ENCODE data around the gene DEFB108B. TPM values are rescaled to one million over a fixed set of nuclear protein-coding genes. Genes with fewer than 3 reads are reported as not detected.
A peak's percentile ranks its signal among the peaks of the same experiment; 100 is the strongest.
"Not testable (repeated sequence)": the region's sequence is repeated elsewhere in the genome, so short reads cannot be mapped to it uniquely, and the experiment has no call there.

Gene DEFB108B
- not detected in 2 replicates for total RNA-seq (2014; rRNA removed; shearing (Covaris generic))

DNA sequence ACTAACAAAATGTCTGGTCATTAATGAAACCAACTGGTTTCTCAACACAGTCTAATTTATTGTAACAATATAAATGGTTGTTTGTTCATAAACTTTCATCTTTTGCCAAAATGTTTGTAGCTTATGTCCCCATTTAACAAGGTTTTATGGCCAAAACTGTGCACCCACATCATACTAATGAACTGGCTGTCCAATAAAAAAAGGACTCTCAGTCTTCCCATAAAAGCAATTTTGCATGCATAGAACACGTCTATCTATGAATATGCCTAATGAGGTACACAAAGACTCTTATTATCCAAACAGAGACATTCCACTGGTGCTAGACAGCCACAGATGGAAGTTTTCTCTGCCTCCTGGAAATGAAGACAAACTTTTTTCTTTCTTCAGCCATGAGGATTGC is at the start of gene DEFB108B:
Gene DEFB108B (plus strand): TSS at position 390 of the 400 bp plus-strand sequence. CDS start 0 bp downstream, at position 390.
- not testable (repeated sequence) for H3K27me3 ChIP-seq (ENCODE audit: control insufficient read depth, insufficient read depth, low read length); H3K36me3 ChIP-seq (replicated peaks; ENCODE audit: control insufficient read depth, insufficient read depth, low read length); H3K4me3 ChIP-seq (ENCODE audit: insufficient read depth, low read depth, low read length); DNase-seq

DNA sequence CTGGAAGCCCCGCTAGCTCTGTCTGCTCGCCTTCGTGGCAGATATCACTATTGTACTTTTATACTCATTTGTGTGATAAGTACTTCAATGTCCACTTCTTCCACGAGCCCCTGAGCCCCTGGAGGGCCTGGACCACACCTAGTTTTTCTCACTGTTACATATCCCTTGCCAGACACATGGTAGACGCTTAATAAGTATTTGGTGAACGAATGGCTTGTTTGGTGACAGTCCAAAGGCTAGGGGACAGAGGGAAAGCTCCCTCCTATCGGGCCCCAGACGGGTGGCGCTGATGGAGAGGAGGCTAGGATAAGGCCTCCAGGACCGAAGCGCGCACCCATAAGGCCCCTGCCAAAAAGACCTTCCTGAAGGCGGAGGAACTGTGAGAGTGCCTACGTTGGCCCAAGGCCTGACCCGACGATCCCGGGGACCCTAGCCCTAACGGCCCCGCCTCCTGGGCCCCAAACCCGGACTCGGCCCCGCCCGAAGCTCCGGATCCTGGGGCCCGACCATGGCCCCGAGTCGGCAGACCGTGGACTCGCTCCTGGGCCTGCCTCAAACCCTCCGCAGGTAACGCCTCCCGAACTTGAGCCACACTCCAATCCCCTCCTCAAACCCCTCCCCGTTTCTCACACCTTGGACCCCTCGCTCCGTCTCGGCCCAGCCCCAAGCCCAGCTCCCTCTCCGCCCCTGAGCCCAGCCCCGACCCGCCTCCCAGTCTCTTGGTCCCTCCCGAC is 46.7 kb upstream of the DEFB108B start:
- not testable (repeated sequence) for H3K27me3 ChIP-seq (ENCODE audit: control insufficient read depth, insufficient read depth, low read length); H3K36me3 ChIP-seq (replicated peaks; ENCODE audit: control insufficient read depth, insufficient read depth, low read length)
- peak; percentile 93 for DNase-seq
- H3K4me3 ChIP-seq (ENCODE audit: insufficient read depth, low read depth, low read length), result peak overlapping the region; percentile 46

DNA sequence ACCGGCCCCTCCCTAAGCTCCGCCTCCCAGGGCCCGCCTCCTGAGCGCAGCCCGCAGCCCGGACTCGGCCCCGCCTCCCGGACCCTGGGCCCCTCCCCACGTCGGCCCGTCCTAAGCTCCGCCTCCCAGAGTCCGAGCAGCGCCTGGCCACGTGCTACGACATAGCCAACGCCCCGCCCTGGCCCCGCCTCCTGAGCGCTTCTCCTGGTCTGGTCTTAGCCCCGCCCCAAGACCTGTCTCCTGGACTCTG is 46.2 kb upstream of the DEFB108B start:
- not testable (repeated sequence) for H3K27me3 ChIP-seq (ENCODE audit: control insufficient read depth, insufficient read depth, low read length); H3K36me3 ChIP-seq (replicated peaks; ENCODE audit: control insufficient read depth, insufficient read depth, low read length); DNase-seq
- H3K4me3 ChIP-seq (ENCODE audit: insufficient read depth, low read depth, low read length), result peak overlapping the region; percentile 44

GRCh38 chr11:71787098-71787823 is 45.7 kb upstream of the DEFB108B start:
- H3K27me3 ChIP-seq (ENCODE audit: control insufficient read depth, insufficient read depth, low read length), result no peaks in the 10 kb centered on the region
- no peaks in the 10 kb centered on the region; the same call in 1 of the 2 replicates for H3K36me3 ChIP-seq (replicated peaks; ENCODE audit: control insufficient read depth, insufficient read depth, low read length)
- H3K4me3 ChIP-seq (ENCODE audit: insufficient read depth, low read depth, low read length), result peak overlapping the region; percentile 73
- peak; percentile 94 for DNase-seq

DNA sequence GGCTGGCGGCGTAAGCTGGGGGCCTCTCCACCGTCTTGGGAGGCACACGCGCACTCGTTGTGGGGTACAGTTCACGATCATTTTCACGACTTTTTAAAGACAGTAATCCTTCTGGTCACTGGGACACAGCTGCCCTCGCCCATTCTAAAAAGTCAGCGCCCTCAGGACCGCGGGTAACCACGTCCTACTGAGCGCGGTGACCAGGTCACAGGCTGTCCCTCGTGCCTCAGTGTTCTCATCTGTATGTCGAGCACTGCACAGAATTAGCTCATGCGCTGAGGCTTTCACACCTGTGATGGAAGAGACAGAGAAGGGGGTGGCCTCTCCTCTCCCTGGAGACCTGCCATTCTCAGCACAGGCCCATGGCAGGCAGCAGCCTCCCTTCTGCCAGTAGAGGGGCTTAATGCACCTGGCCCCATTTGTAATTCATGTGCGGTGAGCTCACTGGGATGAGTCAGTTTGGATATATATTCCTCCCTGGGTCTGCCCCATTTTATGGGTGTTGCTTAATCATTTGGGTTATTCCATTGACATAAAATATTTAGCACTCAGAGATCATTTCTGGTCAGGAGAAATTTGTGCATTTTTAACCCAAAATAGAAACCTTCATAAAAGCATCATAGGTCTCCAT is 45.1 kb upstream of the DEFB108B start:
- H3K4me3 ChIP-seq (ENCODE audit: insufficient read depth, low read depth, low read length), result peak overlapping the region; percentile 73
- not testable (repeated sequence) for H3K36me3 ChIP-seq (replicated peaks; ENCODE audit: control insufficient read depth, insufficient read depth, low read length); DNase-seq; H3K27me3 ChIP-seq (ENCODE audit: control insufficient read depth, insufficient read depth, low read length)

- DNase-seq; H3K4me3 ChIP-seq (ENCODE audit: insufficient read depth, low read depth, low read length); H3K36me3 ChIP-seq (replicated peaks; ENCODE audit: control insufficient read depth, insufficient read depth, low read length); H3K27me3 ChIP-seq (ENCODE audit: control insufficient read depth, insufficient read depth, low read length): not testable (repeated sequence)
These were observed 43.4 kb upstream of the DEFB108B start for GRCh38 chr11:71789444-71790196.

DNA sequence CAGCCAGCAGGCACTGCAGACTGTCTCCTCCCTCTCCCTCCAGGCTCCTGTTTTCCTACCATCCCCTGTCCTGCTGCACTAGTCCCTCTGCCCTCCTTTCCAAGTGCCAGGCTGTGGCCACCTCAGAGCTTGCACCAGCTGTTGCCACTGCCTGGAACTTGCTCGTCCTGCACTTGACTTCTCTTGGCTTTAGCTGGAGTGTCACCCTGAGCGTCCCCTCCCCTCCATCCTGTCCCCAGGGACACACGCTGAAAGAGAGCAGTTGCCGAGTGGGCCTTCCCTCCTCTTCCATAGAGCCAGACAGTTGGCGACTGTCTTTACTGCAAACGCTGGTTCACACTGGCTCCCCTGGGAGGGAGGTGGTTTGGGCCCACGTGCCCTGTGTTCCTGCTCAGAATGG is 41.9 kb upstream of the DEFB108B start:
- DNase-seq; H3K36me3 ChIP-seq (replicated peaks; ENCODE audit: control insufficient read depth, insufficient read depth, low read length): not testable (repeated sequence)

GRCh38 chr11:71792621-71793235 is 40.3 kb upstream of the DEFB108B start:
- H3K4me3 ChIP-seq (ENCODE audit: insufficient read depth, low read depth, low read length); H3K36me3 ChIP-seq (replicated peaks; ENCODE audit: control insufficient read depth, insufficient read depth, low read length); H3K27me3 ChIP-seq (ENCODE audit: control insufficient read depth, insufficient read depth, low read length): not testable (repeated sequence)
- DNase-seq, result peak; percentile 63

More for the DNA sequence above, 41.9 kb upstream of the DEFB108B start:
- not testable (repeated sequence) for H3K27me3 ChIP-seq (ENCODE audit: control insufficient read depth, insufficient read depth, low read length); H3K4me3 ChIP-seq (ENCODE audit: insufficient read depth, low read depth, low read length)

DNA sequence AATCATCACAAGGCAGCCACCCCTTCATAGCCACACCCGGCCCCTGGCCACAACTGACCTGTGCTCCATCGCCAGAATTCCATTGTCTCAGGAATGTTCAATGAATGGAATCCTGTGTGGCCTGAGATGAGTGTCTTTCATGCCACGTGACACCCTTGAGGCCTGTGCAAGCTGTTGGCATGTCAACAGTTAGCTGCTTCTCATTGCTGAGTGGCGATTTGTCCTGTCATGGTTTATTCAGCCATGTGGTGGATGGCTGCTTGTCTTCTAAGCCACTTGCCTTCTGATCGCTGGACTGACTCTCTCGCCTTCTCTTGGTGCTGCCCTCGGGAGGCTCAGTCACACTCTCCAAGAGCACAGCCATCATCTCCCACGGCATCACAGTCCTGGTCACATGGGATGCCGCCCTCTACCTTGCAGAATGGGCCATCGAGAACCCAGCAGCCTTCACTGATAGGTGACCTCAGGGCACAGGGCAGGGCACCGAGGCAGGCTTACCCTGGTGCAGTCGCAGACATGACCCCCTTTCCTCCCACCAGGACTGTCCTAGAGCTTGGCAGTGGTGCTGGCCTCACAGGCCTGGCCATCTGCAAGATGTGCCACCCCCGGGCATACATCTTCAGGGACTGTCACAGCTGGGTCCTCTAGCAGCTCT is 38.5 kb upstream of the DEFB108B start:
- not testable (repeated sequence) for H3K4me3 ChIP-seq (ENCODE audit: insufficient read depth, low read depth, low read length); H3K27me3 ChIP-seq (ENCODE audit: control insufficient read depth, insufficient read depth, low read length); H3K36me3 ChIP-seq (replicated peaks; ENCODE audit: control insufficient read depth, insufficient read depth, low read length); DNase-seq

DNA sequence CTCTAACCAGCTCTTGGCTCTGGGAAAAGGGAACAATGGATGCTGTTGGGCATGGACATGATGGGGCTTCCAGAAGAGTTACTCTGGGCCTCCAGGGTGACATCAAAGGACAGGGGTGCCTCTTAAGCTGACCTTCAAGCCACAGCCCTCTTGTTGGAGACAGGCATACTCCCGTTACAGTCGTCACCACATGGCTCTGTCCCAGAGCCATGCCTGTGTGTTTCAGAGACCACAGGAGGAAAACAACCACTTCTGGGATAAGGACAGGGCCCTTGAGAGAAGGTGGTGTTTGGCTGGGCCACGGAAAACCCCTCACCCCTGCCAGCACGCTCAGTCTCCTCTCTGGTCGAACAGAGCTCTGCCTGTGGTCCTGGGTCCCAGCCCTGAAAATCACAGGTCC is 37.8 kb upstream of the DEFB108B start:
- not testable (repeated sequence) for H3K36me3 ChIP-seq (replicated peaks; ENCODE audit: control insufficient read depth, insufficient read depth, low read length); H3K4me3 ChIP-seq (ENCODE audit: insufficient read depth, low read depth, low read length); H3K27me3 ChIP-seq (ENCODE audit: control insufficient read depth, insufficient read depth, low read length); DNase-seq

DNA sequence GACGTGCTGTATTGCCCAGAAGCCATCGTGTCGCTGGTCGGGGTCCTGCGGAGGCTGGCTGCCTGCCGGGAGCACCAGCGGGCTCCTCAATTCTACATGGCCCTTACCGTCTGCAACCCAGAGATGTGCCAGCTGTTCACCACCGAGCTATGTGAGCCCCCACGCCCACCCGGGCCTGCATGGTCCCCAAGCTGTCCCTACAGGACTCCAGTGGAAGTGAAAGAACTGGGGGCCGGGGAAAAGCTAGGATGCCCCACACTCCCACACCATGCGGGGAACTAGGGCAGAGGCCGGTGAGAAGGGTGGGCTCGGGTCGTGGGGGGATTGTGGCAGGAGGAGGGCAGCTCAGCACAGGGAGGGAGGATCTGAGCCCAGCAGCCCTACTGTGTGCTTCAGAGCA is 37.0 kb upstream of the DEFB108B start:
- H3K27me3 ChIP-seq (ENCODE audit: control insufficient read depth, insufficient read depth, low read length); H3K4me3 ChIP-seq (ENCODE audit: insufficient read depth, low read depth, low read length); DNase-seq; H3K36me3 ChIP-seq (replicated peaks; ENCODE audit: control insufficient read depth, insufficient read depth, low read length): not testable (repeated sequence)

DNA sequence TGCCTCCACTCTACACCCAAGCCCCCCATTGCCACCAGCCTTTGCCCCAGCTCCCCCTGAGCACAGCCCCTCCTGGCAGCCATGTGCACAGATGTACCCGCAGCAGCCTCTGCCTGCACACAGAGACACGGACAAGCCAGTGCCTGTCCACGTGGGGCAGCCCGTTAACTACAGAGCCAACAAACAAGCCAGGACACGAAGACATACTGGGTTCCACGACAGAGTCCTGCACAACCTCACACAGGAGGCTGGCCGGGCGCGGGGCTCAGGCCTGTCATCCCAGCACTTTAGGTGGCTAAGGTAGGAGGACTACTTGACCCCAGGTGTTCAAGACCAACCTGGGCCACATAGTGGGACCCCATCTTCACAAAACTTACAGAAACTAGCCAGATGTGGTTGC is 36.2 kb upstream of the DEFB108B start:
- H3K36me3 ChIP-seq (replicated peaks; ENCODE audit: control insufficient read depth, insufficient read depth, low read length); DNase-seq; H3K4me3 ChIP-seq (ENCODE audit: insufficient read depth, low read depth, low read length); H3K27me3 ChIP-seq (ENCODE audit: control insufficient read depth, insufficient read depth, low read length): not testable (repeated sequence)

GRCh38 chr11:71799556-71800128 is 33.4 kb upstream of the DEFB108B start:
- not testable (repeated sequence) for H3K36me3 ChIP-seq (replicated peaks; ENCODE audit: control insufficient read depth, insufficient read depth, low read length); DNase-seq; H3K4me3 ChIP-seq (ENCODE audit: insufficient read depth, low read depth, low read length); H3K27me3 ChIP-seq (ENCODE audit: control insufficient read depth, insufficient read depth, low read length)
